ENCODE measurements around the gene PLEKHH2. TPM values are rescaled to one million over a fixed set of nuclear protein-coding genes. Genes with fewer than 3 reads are reported as not detected.
A peak's percentile ranks its signal among the peaks of the same experiment; 100 is the strongest.

PLEKHH2 gene
- total and polyA plus RNA-seq, 8 donors: 23.3 to 363 (median 229) TPM

DNA sequence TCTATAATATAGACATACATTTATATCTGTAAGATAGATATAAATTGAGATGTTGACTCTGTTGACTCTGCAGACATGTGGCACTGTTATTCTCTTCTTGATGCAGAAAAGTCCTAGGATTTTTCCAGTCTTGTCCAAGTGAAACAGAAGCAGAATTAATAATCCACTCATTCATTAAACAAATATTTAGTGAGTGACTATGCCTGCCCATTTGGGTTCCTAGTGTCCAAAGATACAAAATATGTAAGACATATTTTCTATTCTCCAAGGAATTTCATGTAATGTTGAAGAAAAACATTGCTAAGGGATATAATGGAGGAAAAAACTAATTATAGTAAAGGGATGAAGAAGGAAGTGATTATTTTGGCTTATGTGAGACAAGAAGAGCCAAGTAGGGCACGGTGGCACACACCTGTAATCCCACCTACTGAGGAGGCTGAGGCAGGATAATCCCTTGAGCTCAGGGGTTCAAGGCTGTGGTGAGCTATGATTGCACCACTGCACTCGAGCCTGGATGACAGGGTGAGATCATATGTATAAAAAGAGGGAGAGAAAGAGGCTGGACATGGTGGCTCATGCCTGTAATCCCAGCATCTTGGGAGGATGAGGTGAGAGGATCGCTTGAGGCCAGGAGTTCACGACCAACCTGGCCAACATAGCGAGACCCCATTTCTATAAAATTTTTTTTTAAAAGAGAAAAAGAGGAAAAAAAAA is 19.9 kb upstream of the PLEKHH2 start:
- H3K36me3 ChIP-seq: no peaks in the 10 kb centered on the region
- no peaks in the 10 kb centered on the region for H3K4me1 ChIP-seq
- intact Hi-C loops (cut with DNase I): no loop called here

DNA sequence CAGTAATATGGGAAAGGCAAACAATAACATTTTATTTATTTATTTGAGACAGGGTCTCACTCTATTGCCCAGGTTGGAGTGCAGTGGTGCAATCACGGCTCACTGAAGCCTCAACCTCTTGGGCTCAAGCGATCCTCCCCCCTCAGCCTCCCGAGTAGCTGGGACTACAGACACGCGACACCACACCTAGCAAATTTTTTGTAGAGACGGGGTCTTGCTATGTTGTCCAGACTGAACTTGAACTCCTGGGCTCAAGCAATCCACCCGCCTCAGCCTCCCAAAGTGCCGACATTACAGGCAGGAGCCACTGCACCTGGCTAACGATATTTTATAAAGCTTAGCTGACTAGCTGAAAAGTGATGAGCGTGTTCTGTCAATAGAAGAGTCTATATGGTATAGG is 17.5 kb upstream of the PLEKHH2 start:
- peaks cover 0 to 6% of the 10 kb centered on the region in 2 donors for H3K27me3 ChIP-seq
- intact Hi-C loops (cut with DNase I): no loop called here
- no peak for DNase-seq

More for the DNA sequence above, 19.9 kb upstream of the PLEKHH2 start:
- Histone ChIP-seq H3K27me3 (no peaks in the 10 kb centered on the region), H3K9me3 (no peaks in the 10 kb centered on the region), H3K4me3 (no peak overlapping the region), H3K27ac (no peak overlapping the region)
- DNase-seq (no peak), ATAC-seq (no peak)
- TF ChIP-seq, protein P1, sequence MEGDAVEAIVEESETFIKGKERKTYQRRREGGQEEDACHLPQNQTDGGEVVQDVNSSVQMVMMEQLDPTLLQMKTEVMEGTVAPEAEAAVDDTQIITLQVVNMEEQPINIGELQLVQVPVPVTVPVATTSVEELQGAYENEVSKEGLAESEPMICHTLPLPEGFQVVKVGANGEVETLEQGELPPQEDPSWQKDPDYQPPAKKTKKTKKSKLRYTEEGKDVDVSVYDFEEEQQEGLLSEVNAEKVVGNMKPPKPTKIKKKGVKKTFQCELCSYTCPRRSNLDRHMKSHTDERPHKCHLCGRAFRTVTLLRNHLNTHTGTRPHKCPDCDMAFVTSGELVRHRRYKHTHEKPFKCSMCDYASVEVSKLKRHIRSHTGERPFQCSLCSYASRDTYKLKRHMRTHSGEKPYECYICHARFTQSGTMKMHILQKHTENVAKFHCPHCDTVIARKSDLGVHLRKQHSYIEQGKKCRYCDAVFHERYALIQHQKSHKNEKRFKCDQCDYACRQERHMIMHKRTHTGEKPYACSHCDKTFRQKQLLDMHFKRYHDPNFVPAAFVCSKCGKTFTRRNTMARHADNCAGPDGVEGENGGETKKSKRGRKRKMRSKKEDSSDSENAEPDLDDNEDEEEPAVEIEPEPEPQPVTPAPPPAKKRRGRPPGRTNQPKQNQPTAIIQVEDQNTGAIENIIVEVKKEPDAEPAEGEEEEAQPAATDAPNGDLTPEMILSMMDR (IDR thresholded peaks at IDR 0.05): no peak

GRCh38 chr2:43622931-43623451 is 14.1 kb upstream of the PLEKHH2 start:
- Histone ChIP-seq H3K27me3 (peaks cover 0 to 6% of the 10 kb centered on the region in 2 donors), H3K27ac (peak overlapping the region; percentile 7 to 26), H3K4me1 (no peaks in the 10 kb centered on the region), H3K36me3 (no peaks in the 10 kb centered on the region), H3K4me3 (no peak overlapping the region), H3K9me3 (no peaks in the 10 kb centered on the region)
- ATAC-seq: peak; percentile 45
- TF ChIP-seq, protein P1 (IDR thresholded peaks at IDR 0.05): no peak
- peak in 2 of 4 donors; percentile 78 to 91 for DNase-seq
- intact Hi-C loops (cut with DNase I): no loop called here

More for the DNA sequence above, 17.5 kb upstream of the PLEKHH2 start:
- H3K36me3 ChIP-seq: no peaks in the 10 kb centered on the region
- no peak overlapping the region for H3K27ac ChIP-seq
- H3K9me3 ChIP-seq: no peaks in the 10 kb centered on the region
- ATAC-seq: no peak
- H3K4me1 ChIP-seq: no peaks in the 10 kb centered on the region
- TF ChIP-seq, protein P1 (IDR thresholded peaks at IDR 0.05): no peak
- H3K4me3 ChIP-seq: no peak overlapping the region

DNA sequence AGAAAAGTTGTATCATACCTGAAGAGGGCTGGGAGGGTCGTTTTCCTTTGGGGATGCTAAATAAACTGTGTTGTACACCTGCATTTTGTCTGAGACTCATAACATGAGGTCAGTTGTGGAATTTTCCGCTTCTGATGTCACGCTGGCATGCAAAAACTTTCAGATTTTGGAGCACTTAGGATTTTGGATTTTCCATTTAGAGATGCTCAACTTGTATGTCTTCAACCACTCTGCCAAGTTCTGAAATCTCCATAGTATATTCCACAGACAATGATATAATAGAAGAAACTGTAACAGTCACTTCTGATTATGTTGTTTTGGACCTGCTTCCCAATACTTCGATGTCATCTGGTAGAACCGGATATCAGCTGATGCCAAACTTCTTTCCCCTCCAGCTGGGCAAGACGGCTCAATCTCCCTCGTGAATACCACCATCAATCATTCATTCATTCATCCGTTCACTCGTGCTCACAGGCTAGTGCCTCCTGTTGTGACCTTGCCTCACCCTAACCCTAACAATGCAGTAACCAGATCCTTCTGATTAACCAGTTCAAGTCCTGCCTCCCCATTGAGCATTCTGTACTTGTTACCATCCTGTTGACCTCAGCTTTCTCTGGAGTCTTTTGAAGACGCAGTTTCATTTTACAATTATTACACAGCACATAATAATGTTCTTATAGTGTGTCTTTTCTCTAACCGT is 5.3 kb upstream of the PLEKHH2 start:
- Histone ChIP-seq H3K36me3 (no peaks in the 10 kb centered on the region), H3K4me1 (peaks cover 0 to 8% of the 10 kb centered on the region in 2 donors), H3K27me3 (peaks cover 0 to 39% of the 10 kb centered on the region in 2 donors), H3K27ac (no peak overlapping the region), H3K4me3 (no peak overlapping the region), H3K9me3 (no peaks in the 10 kb centered on the region)
- intact Hi-C loops (cut with DNase I): no loop called here
- no peak for DNase-seq
- TF ChIP-seq, protein P1 (IDR thresholded peaks at IDR 0.05): no peak
- no peak for ATAC-seq
